Fibroblast of lung (primary cell): ENCODE data around the gene DCLRE1C. TPM values are rescaled to one million over a fixed set of nuclear protein-coding genes. Genes with fewer than 3 reads are reported as not detected.
A peak's percentile ranks its signal among the peaks of the same experiment; 100 is the strongest.

Experiments
- DNase-seq, 2 donors: peaks; one replicate each; pipeline versions ENCODE4 v3.0.0 to v3.0.0-alpha.2; 2010; ENCODE audit warnings: low read depth in 2 of 2
- H2AFZ ChIP-seq: 2 replicates; pipeline ENCODE4 v1.5.1; 2012; ENCODE audit warnings: low read length, control low read depth, inconsistent platforms
- H3K27ac ChIP-seq: 2 replicates; pipeline ENCODE4 v1.5.1; 2011; ENCODE audit warnings: low read length, control low read depth; ENCODE audit not compliant: insufficient read depth
- H3K27me3 ChIP-seq: 2 replicates; pipeline ENCODE4 v1.5.1; 2011; ENCODE audit warnings: mild to moderate bottlenecking, low read length; ENCODE audit not compliant: control insufficient read depth, insufficient read depth
- H3K36me3 ChIP-seq: 2 replicates; pipeline ENCODE4 v1.5.1; 2011; ENCODE audit warnings: low read length; ENCODE audit not compliant: control insufficient read depth, insufficient read depth
- H3K4me1 ChIP-seq: 2 replicates; pipeline ENCODE4 v1.5.1; 2011; ENCODE audit warnings: low read length; ENCODE audit not compliant: control insufficient read depth, insufficient read depth; ENCODE audit errors: extremely low read depth
- H3K4me2 ChIP-seq: 2 replicates; pipeline ENCODE4 v1.5.1; 2011; ENCODE audit warnings: low read length, control low read depth; ENCODE audit not compliant: insufficient read depth; ENCODE audit errors: extremely low read depth
- H3K4me3 ChIP-seq, 4 experiments: fragments of 200-600 bp in 1 of 4; sonication (generic) in 1 of 4; replicated peaks in 1 of 4; 2 replicates each; pipeline ENCODE4 v1.5.1; 2011 to 2016; ENCODE audit warnings: low read length in 4 of 4, low read depth in 3 of 4, mild to moderate bottlenecking in 3 of 4, control low read depth in 2 of 4, inconsistent platforms in 1 of 4, mixed read lengths in 1 of 4; ENCODE audit not compliant: insufficient read depth in 1 of 4; ENCODE audit errors: control extremely low read depth in 1 of 4
- H3K79me2 ChIP-seq: 2 replicates; pipeline ENCODE4 v1.5.1; 2012; ENCODE audit warnings: mild to moderate bottlenecking, low read length, inconsistent platforms; ENCODE audit not compliant: control insufficient read depth, insufficient read depth
- H3K9ac ChIP-seq: 2 replicates; pipeline ENCODE4 v1.5.1; 2011; ENCODE audit warnings: mild to moderate bottlenecking, low read length, control low read depth; ENCODE audit not compliant: insufficient read depth
- H3K9me3 ChIP-seq: 2 replicates; pipeline ENCODE4 v1.5.1; 2012; ENCODE audit warnings: low read depth, low read length; ENCODE audit not compliant: control insufficient read depth, insufficient read depth
- H4K20me1 ChIP-seq: 2 replicates; pipeline ENCODE4 v1.5.1; 2011; ENCODE audit warnings: low read length; ENCODE audit not compliant: control insufficient read depth, insufficient read depth; ENCODE audit errors: extremely low read depth
- EZH2 ChIP-seq: IDR thresholded peaks from 2 replicates; pipeline ENCODE4 v1.5.1; 2012; ENCODE audit warnings: low read length, control low read depth, mild to moderate bottlenecking; ENCODE audit errors: missing control alignments
- polyA plus RNA-seq, 2 donors: library from polyadenylated mRNA; depleted of rRNA in 1 of 2; stranded (reverse) in 1 of 2; unstranded in 1 of 2; fragments of >200 nt; gene quantifications; 2 replicates each; pipeline ENCODE4 v1.2.1, GENCODE V29; 2011 to 2012; ENCODE audit warnings: missing spikeins in 1 of 2
- total RNA-seq: library from RNA; depleted of rRNA; stranded (reverse); fragments of >200 nt; gene quantifications from 2 replicates; pipeline ENCODE4 v1.2.1, GENCODE V29; 2014
- TF ChIP-seq, protein P1 (sequence below), 2 donors: IDR thresholded peaks in 1 of 2; conservative IDR thresholded peaks in 1 of 2; 1 replicate in 1 of 2; 2 replicates in 1 of 2; pipeline ENCODE4 v1.5.1; 2011 to 2012; ENCODE audit warnings: low read length in 2 of 2, control low read depth in 1 of 2, inconsistent platforms in 1 of 2, low read depth in 1 of 2, mild to moderate bottlenecking in 1 of 2

Gene DCLRE1C
- total and polyA plus RNA-seq, 2 donors (not counting 1 experiment from before 2014, with no cell fraction given), result 8.9 to 13.4 TPM

DNA sequence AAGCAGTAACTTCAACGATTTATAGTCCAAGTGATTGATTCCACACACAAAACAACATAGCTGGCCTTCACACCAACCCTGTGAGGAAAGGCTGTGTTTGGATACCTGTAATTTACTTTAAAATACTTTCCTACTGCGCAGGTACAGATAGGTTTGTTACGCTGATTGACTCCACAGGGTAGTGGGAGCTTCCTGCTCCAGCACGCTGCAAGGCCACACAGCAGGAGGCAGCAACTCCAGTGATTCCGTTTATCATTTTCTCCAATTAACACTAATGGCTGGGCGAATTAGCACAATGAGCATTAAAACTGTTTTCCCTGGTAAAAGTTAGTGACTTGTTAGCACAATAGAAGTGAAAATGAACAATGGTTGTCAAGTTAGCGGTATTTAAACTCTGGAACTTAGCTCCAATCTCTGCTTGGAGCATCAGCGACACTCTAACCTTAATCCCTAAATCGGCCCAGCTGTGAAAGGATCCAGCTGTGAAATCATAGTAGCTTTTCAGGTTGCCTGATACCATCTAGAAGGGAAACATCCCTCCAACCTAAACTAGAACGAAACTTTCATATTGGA lies 959 bp downstream of the DCLRE1C start:
- peaks cover 2% of the 10 kb centered on the region for H3K4me1 ChIP-seq
- peak overlapping the region; percentile 82 for H3K27ac ChIP-seq
- peak overlapping the region; percentile 54 to 82 (median 76) for H3K4me3 ChIP-seq
- H4K20me1 ChIP-seq, result no peaks in the 10 kb centered on the region
- peak overlapping the region; percentile 95 for H3K4me2 ChIP-seq
- no peaks in the 10 kb centered on the region for H3K9me3 ChIP-seq
- H3K9ac ChIP-seq, result peak overlapping the region; percentile 80
- H3K79me2 ChIP-seq, result peaks cover 34% of the 10 kb centered on the region
- no peaks in the 10 kb centered on the region for H3K27me3 ChIP-seq
- peak; percentile 21 to 27 for DNase-seq
- TF ChIP-seq, protein P1, sequence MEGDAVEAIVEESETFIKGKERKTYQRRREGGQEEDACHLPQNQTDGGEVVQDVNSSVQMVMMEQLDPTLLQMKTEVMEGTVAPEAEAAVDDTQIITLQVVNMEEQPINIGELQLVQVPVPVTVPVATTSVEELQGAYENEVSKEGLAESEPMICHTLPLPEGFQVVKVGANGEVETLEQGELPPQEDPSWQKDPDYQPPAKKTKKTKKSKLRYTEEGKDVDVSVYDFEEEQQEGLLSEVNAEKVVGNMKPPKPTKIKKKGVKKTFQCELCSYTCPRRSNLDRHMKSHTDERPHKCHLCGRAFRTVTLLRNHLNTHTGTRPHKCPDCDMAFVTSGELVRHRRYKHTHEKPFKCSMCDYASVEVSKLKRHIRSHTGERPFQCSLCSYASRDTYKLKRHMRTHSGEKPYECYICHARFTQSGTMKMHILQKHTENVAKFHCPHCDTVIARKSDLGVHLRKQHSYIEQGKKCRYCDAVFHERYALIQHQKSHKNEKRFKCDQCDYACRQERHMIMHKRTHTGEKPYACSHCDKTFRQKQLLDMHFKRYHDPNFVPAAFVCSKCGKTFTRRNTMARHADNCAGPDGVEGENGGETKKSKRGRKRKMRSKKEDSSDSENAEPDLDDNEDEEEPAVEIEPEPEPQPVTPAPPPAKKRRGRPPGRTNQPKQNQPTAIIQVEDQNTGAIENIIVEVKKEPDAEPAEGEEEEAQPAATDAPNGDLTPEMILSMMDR (conservative IDR thresholded peaks at IDR 0.05 in 1 of 2, IDR thresholded peaks at IDR 0.05 in 1 of 2; ENCODE audit: low read depth in 1 of 2, low read length in 2 of 2), result peak in 1 of 2 donors; percentile 25
- no peak for TF ChIP-seq EZH2
- H3K36me3 ChIP-seq, result no peaks in the 10 kb centered on the region
- peak overlapping the region; percentile 78 for H2AFZ ChIP-seq

DNA sequence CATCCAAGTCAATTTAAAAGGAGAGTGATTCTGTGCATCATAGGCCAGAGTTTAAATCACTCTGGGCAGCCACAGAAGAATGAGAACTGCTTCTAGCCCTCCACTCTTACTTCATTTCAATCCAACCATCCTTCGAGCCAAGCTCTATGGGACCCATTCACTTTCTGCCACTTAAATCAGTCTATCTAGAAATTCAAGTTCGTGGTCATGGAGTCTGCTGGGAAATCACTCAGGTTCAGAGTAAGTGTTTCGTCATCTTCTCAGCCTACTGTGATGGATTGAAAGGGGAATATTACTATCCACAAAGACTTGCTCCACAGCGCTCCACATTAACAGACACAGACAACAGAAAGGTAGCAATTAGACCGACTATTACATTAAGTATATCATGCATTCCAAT lies 4.6 kb downstream of the DCLRE1C start:
- no peak overlapping the region for H3K9ac ChIP-seq
- H3K36me3 ChIP-seq, result peaks cover 4% of the 10 kb centered on the region
- no peaks in the 10 kb centered on the region for H3K4me1 ChIP-seq
- DNase-seq, result no peak
- H3K27me3 ChIP-seq, result no peaks in the 10 kb centered on the region
- no peak overlapping the region for H3K27ac ChIP-seq
- no peak overlapping the region for H2AFZ ChIP-seq
- H4K20me1 ChIP-seq, result no peaks in the 10 kb centered on the region
- H3K4me3 ChIP-seq, result no peak overlapping the region
- TF ChIP-seq, protein P1 (conservative IDR thresholded peaks at IDR 0.05 in 1 of 2, IDR thresholded peaks at IDR 0.05 in 1 of 2; ENCODE audit: low read depth in 1 of 2, low read length in 2 of 2), result no peak
- no peak for TF ChIP-seq EZH2
- no peak overlapping the region for H3K4me2 ChIP-seq
- H3K79me2 ChIP-seq, result peaks cover 36% of the 10 kb centered on the region
- H3K9me3 ChIP-seq, result no peaks in the 10 kb centered on the region

DNA sequence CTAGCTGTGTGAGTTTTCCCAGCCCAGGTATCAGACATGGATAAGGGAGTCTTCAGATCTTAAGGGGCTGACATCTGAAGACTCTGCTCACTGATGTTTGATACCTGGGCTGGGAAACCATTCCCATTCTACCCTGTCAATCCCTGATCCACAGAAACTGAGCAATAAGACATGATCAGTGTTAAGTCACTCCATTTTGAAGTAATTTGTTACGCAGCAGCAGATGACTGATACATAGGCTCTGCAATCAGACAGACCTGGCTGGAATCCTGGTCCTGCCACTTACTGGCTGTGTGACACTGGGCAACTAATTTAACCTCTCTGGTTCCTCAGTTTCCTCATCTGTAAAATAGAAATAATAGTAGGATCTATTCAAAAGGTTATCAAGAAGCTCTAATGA lies 6.6 kb downstream of the DCLRE1C start:
- no peak overlapping the region for H3K4me2 ChIP-seq
- H4K20me1 ChIP-seq, result no peaks in the 10 kb centered on the region
- TF ChIP-seq, protein P1 (conservative IDR thresholded peaks at IDR 0.05 in 1 of 2, IDR thresholded peaks at IDR 0.05 in 1 of 2; ENCODE audit: low read depth in 1 of 2, low read length in 2 of 2), result no peak
- TF ChIP-seq EZH2, result no peak
- H3K4me1 ChIP-seq, result no peaks in the 10 kb centered on the region
- H3K36me3 ChIP-seq, result peaks cover 10% of the 10 kb centered on the region
- no peak overlapping the region for H2AFZ ChIP-seq
- H3K79me2 ChIP-seq, result peaks cover 26% of the 10 kb centered on the region
- H3K9ac ChIP-seq, result no peak overlapping the region
- no peaks in the 10 kb centered on the region for H3K27me3 ChIP-seq
- DNase-seq, result no peak
- H3K9me3 ChIP-seq, result no peaks in the 10 kb centered on the region
- H3K27ac ChIP-seq, result no peak overlapping the region
- no peak overlapping the region for H3K4me3 ChIP-seq
